Naive B cell (primary cell): ENCODE results near the gene ACCS. TPM values are rescaled to one million over a fixed set of nuclear protein-coding genes. Genes with fewer than 3 reads are reported as not detected.

Experiments
- ATAC-seq, 2 donors: fragments of 150-1000 bp; cut with Tn5 transposase; 2 replicates each; pipeline ENCODE4 v1.10.0; 2021; ENCODE audit warnings: low read depth in 2 of 2, mild to moderate bottlenecking in 2 of 2, moderate library complexity in 2 of 2
- DNase-seq: peaks from one replicate; pipeline ENCODE4 v3.0.0; 2022
- H3K27ac Mint-ChIP-seq, 6 donors: one replicate each; pipeline ENCODE4 v1.8.0; 2020 to 2022; ENCODE audit warnings: mild to moderate bottlenecking in 6 of 6, mixed read lengths in 6 of 6, moderate library complexity in 5 of 6, inconsistent platforms in 2 of 6
- H3K27me3 Mint-ChIP-seq, 3 donors: one replicate each; pipeline ENCODE4 v1.8.0; 2021 to 2022; ENCODE audit warnings: mixed read lengths in 3 of 3, mild to moderate bottlenecking in 1 of 3
- H3K36me3 Mint-ChIP-seq, 2 donors: one replicate each; pipeline ENCODE4 v1.8.0; 2020 to 2022; ENCODE audit warnings: mixed read lengths in 2 of 2, inconsistent platforms in 1 of 2, mild to moderate bottlenecking in 1 of 2
- H3K4me1 Mint-ChIP-seq, 3 donors: one replicate each; pipeline ENCODE4 v1.8.0; 2020 to 2022; ENCODE audit warnings: mixed read lengths in 3 of 3, inconsistent platforms in 1 of 3, mild to moderate bottlenecking in 1 of 3, moderate library complexity in 1 of 3
- H3K4me3 Mint-ChIP-seq, 8 donors: one replicate each; pipeline ENCODE4 v1.8.0; 2020 to 2022; ENCODE audit warnings: mild to moderate bottlenecking in 8 of 8, mixed read lengths in 8 of 8, moderate library complexity in 8 of 8, inconsistent platforms in 2 of 8
- H3K9me3 Mint-ChIP-seq, 7 donors: one replicate each; pipeline ENCODE4 v1.8.0; 2020 to 2022; ENCODE audit warnings: mixed read lengths in 7 of 7, mild to moderate bottlenecking in 5 of 7, inconsistent platforms in 2 of 7, moderate library complexity in 1 of 7
- polyA plus RNA-seq, 6 donors: library from polyadenylated mRNA; unstranded; fragments of 300-500 nt; fragmentation: Illumina TruSeq; gene quantifications; one replicate each; pipeline ENCODE4 v1.2.3, GENCODE V29; 2021; ENCODE audit warnings: low read depth in 6 of 6

Gene ACCS
- polyA plus RNA-seq, 6 donors from 2014 or later: 2.9 to 8.6 (median 5.7) TPM

GRCh38 chr11:44051171-44051570 is 14.9 kb upstream of the ACCS start:
- ATAC-seq (no peak), DNase-seq (no peak)
- Mint-ChIP-seq H3K36me3 (no peaks in the 10 kb centered on the region), H3K9me3 (no peaks in the 10 kb centered on the region), H3K27me3 (peaks cover 26 to 34% (median 29%) of the 10 kb centered on the region in 3 donors), H3K27ac (no peak overlapping the region), H3K4me1 (no peaks in the 10 kb centered on the region), H3K4me3 (peak overlapping the region in 1 of 8 donors; percentile 9)

- Mint-ChIP-seq H3K4me3 (no peak overlapping the region), H3K9me3 (no peaks in the 10 kb centered on the region), H3K27ac (no peak overlapping the region), H3K4me1 (no peaks in the 10 kb centered on the region), H3K27me3 (peaks cover 5 to 10% (median 6%) of the 10 kb centered on the region in 3 donors), H3K36me3 (no peaks in the 10 kb centered on the region)
- ATAC-seq (no peak), DNase-seq (no peak)
Observed at GRCh38 chr11:44057340-44057739, 8.7 kb upstream of the ACCS start.

- H3K9me3 Mint-ChIP-seq: no peaks in the 10 kb centered on the region
- H3K36me3 Mint-ChIP-seq: no peaks in the 10 kb centered on the region
- H3K27ac Mint-ChIP-seq: peak overlapping the region in 1 of 6 donors; percentile 19
- H3K27me3 Mint-ChIP-seq: peaks cover 4 to 6% (median 5%) of the 10 kb centered on the region in 3 donors
- H3K4me1 Mint-ChIP-seq: no peaks in the 10 kb centered on the region
- no peak overlapping the region for H3K4me3 Mint-ChIP-seq
- ATAC-seq (no peak), DNase-seq (no peak)
Observed at GRCh38 chr11:44058275-44058674, 7.8 kb upstream of the ACCS start.

GRCh38 chr11:44065161-44065661 is 859 bp upstream of the ACCS start:
- no peaks in the 10 kb centered on the region for H3K36me3 Mint-ChIP-seq

GRCh38 chr11:44066732-44067141 is 667 bp downstream of the ACCS start:
- ATAC-seq: no peak
- peak overlapping the region; percentile 15 to 97 (median 90) for H3K27ac Mint-ChIP-seq
- no peaks in the 10 kb centered on the region for H3K9me3 Mint-ChIP-seq
- peaks cover 20 to 42% (median 34%) of the 10 kb centered on the region in 3 donors for H3K4me1 Mint-ChIP-seq
- no peaks in the 10 kb centered on the region for H3K36me3 Mint-ChIP-seq
- peaks cover 0 to 2% (median 0%) of the 10 kb centered on the region in 3 donors for H3K27me3 Mint-ChIP-seq
- peak overlapping the region; percentile 92 to 97 (median 94) for H3K4me3 Mint-ChIP-seq
- DNase-seq: no peak

More at GRCh38 chr11:44065161-44065661, 859 bp upstream of the ACCS start:
- no peak for DNase-seq
- ATAC-seq: no peak
- peaks cover 0 to 4% (median 0%) of the 10 kb centered on the region in 3 donors for H3K27me3 Mint-ChIP-seq
- peak overlapping the region; percentile 92 to 97 (median 94) for H3K4me3 Mint-ChIP-seq
- peak overlapping the region; percentile 54 to 97 (median 93) for H3K27ac Mint-ChIP-seq
- no peaks in the 10 kb centered on the region for H3K9me3 Mint-ChIP-seq
- H3K4me1 Mint-ChIP-seq: peaks cover 17 to 41% (median 28%) of the 10 kb centered on the region in 3 donors

GRCh38 chr11:44067266-44067665 is 1.2 kb downstream of the ACCS start:
- Mint-ChIP-seq H3K36me3 (no peaks in the 10 kb centered on the region), H3K4me1 (peaks cover 20 to 42% (median 34%) of the 10 kb centered on the region in 3 donors), H3K27me3 (no peaks in the 10 kb centered on the region), H3K9me3 (no peaks in the 10 kb centered on the region), H3K4me3 (peak overlapping the region; percentile 37 to 97 (median 94)), H3K27ac (peak overlapping the region in 3 of 6 donors; percentile 92 to 97 (median 93))
- no peak for DNase-seq
- no peak for ATAC-seq

GRCh38 chr11:44068180-44068579 is 2.1 kb downstream of the ACCS start:
- peaks cover 20 to 42% (median 34%) of the 10 kb centered on the region in 3 donors for H3K4me1 Mint-ChIP-seq
- no peak overlapping the region for H3K27ac Mint-ChIP-seq
- no peaks in the 10 kb centered on the region for H3K36me3 Mint-ChIP-seq
- ATAC-seq (no peak), DNase-seq (no peak)
- H3K4me3 Mint-ChIP-seq: peak overlapping the region in 2 of 8 donors; percentile 93 to 97
- no peaks in the 10 kb centered on the region for H3K27me3 Mint-ChIP-seq
- H3K9me3 Mint-ChIP-seq: no peaks in the 10 kb centered on the region

- H3K9me3 Mint-ChIP-seq: no peaks in the 10 kb centered on the region
- peaks cover 6 to 8% of the 10 kb centered on the region in 2 donors for H3K36me3 Mint-ChIP-seq
Observed at GRCh38 chr11:44071157-44071556, 5.1 kb downstream of the ACCS start.

GRCh38 chr11:44072757-44073658 is 6.9 kb downstream of the ACCS start:
- H3K27me3 Mint-ChIP-seq: no peaks in the 10 kb centered on the region
- DNase-seq (no peak), ATAC-seq (no peak)
- H3K36me3 Mint-ChIP-seq: peaks cover 6 to 16% of the 10 kb centered on the region in 2 donors
- H3K4me3 Mint-ChIP-seq: no peak overlapping the region
- H3K4me1 Mint-ChIP-seq: peaks cover 12 to 14% (median 13%) of the 10 kb centered on the region in 3 donors
- H3K9me3 Mint-ChIP-seq: no peaks in the 10 kb centered on the region
- H3K27ac Mint-ChIP-seq: no peak overlapping the region

More at GRCh38 chr11:44071157-44071556, 5.1 kb downstream of the ACCS start:
- Mint-ChIP-seq H3K27ac (peak overlapping the region in 1 of 6 donors; percentile 79), H3K4me1 (peaks cover 11 to 27% (median 23%) of the 10 kb centered on the region in 3 donors), H3K27me3 (no peaks in the 10 kb centered on the region), H3K4me3 (peak overlapping the region in 1 of 8 donors; percentile 14)
- ATAC-seq: no peak
- DNase-seq: no peak

- DNase-seq: no peak
- no peak for ATAC-seq
- Mint-ChIP-seq H3K9me3 (no peaks in the 10 kb centered on the region), H3K27me3 (no peaks in the 10 kb centered on the region), H3K4me1 (peaks cover 0 to 4% (median 0%) of the 10 kb centered on the region in 3 donors), H3K36me3 (peaks cover 14 to 26% of the 10 kb centered on the region in 2 donors), H3K27ac (peak overlapping the region in 2 of 6 donors; percentile 28 to 63), H3K4me3 (no peak overlapping the region)
Observed at GRCh38 chr11:44078794-44079193, 12.7 kb downstream of the ACCS start.

DNA sequence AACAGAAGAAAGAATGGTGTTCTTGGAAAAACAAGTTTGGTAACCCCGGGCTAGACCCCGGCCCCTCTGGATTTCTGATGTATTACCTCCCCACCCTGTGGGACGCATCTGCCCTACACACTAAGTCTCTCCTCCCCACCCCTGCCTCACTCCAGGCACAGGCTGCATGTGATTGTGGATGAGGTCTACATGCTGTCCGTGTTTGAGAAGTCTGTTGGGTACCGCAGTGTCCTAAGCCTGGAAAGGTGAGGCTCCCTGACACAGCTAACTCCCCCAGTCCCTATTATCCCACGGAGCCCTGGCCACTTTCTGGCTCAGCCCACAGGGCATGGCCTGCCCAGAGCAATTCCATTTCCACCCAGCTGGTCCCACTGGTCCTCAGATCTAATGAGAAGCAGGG is 13.3 kb downstream of the ACCS start:
- no peak for ATAC-seq
- Mint-ChIP-seq H3K4me1 (peaks cover 0 to 4% (median 0%) of the 10 kb centered on the region in 3 donors), H3K36me3 (peaks cover 20 to 32% of the 10 kb centered on the region in 2 donors), H3K27me3 (no peaks in the 10 kb centered on the region), H3K4me3 (no peak overlapping the region), H3K27ac (no peak overlapping the region), H3K9me3 (peaks cover 0 to 5% (median 0%) of the 10 kb centered on the region in 7 donors)
- DNase-seq: no peak

DNA sequence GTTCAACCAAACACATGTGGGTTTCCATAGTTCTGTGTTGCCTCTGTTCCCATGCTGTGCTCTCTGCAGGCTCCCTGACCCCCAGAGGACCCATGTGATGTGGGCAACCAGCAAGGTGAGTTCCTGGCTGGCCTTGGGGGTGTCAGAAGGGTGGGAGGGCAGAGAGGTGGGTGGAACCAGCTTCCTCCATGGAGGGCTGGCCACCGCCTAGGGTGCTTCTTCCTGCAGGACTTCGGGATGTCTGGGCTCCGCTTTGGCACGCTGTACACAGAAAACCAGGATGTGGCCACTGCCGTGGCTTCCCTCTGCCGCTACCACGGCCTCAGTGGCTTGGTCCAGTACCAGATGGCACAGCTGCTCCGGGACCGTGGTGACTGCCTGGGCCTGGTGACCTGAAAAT is 14.9 kb downstream of the ACCS start:
- Mint-ChIP-seq H3K27me3 (no peaks in the 10 kb centered on the region), H3K4me3 (no peak overlapping the region), H3K9me3 (peaks cover 0 to 11% (median 5%) of the 10 kb centered on the region in 7 donors), H3K36me3 (peaks cover 20 to 32% of the 10 kb centered on the region in 2 donors), H3K27ac (no peak overlapping the region), H3K4me1 (peaks cover 0 to 4% (median 0%) of the 10 kb centered on the region in 3 donors)
- no peak for DNase-seq
- no peak for ATAC-seq

- DNase-seq: no peak
- peaks cover 0 to 11% (median 6%) of the 10 kb centered on the region in 7 donors for H3K9me3 Mint-ChIP-seq
- peak overlapping the region in 1 of 6 donors; percentile 22 for H3K27ac Mint-ChIP-seq
- no peaks in the 10 kb centered on the region for H3K27me3 Mint-ChIP-seq
- H3K4me3 Mint-ChIP-seq: no peak overlapping the region
- no peak for ATAC-seq
- peaks cover 24 to 32% of the 10 kb centered on the region in 2 donors for H3K36me3 Mint-ChIP-seq
- H3K4me1 Mint-ChIP-seq: no peaks in the 10 kb centered on the region
Observed at GRCh38 chr11:44082645-44083044, 16.6 kb downstream of the ACCS start.
